Measurements from ENCODE around the gene PIR.

GRCh38 chrX:15418041-15418706, 75.0 kb downstream of the PIR start:
- no peak for TF ChIP-seq EZH2 (IDR thresholded peaks at IDR 0.05)
- no peak for TF ChIP-seq POLR2AphosphoS5 (IDR thresholded peaks at IDR 0.05; ENCODE audit: borderline replicate concordance, low read depth, low read length)
- TF ChIP-seq FOXP2 (optimal IDR thresholded peaks at IDR 0.05; ENCODE audit: control extremely low read depth, extremely low read length, insufficient read depth) = no peak
